NCI-H2029 treated with DMSO at 0.1 percent for 48 hours (cell line): ENCODE measurements around the gene EMC6.
"Not testable (repeated sequence)": the region's sequence is repeated elsewhere in the genome, so short reads cannot be mapped to it uniquely, and the experiment has no call there.

ENCODE experiments used
- DNase-seq: peaks from one replicate; lab custom pipeline; 2025; lab: John Stamatoyannopoulos, UW

Gene EMC6

DNA sequence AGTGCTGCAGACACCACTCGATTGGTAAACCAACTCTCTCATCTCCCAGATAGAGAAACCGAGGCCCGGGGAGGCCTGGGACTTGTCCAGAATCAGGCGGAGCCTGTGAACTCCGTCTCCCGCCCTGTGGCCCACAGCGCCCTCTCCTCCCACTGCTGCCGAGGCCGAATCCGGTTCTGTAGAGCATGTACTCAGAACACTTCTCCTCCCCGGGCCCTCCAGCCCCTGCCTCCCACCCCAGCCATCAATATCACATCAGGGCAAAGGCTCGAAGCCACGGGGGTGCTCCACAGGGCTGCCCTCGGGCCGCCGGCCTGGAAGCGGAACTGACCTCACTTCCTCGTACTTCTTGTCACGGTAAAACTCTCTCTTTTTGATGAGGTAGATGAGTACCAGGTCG is 13.0 kb downstream of the EMC6 start:
- no peak for DNase-seq

GRCh38 chr17:3682033-3682432 is 13.4 kb downstream of the EMC6 start:
- no peak for DNase-seq

DNA sequence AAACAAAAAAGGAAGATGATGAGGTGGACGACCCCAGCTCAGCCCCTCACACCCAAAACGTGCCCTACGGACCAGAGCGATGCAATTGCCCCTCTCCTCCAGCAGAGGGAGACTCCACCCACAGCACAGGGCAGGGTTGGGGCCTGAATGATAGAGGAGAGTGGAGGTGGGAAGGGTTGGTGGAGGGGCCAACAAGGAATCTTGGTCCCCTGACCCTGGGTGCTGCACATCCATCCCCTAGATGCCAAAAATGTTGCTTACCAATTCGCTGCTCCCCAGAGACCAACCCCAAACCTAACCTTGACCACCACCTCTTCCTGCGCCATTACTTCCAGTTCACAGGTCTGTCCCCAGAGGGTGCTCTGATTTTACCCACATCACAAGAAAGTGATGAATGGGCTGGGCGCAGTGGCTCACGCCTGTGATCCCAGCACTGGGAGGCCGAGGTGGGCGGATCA is 14.5 kb downstream of the EMC6 start:
- DNase-seq: no peak

GRCh38 chr17:3685174-3685573 is 16.6 kb downstream of the EMC6 start:
- DNase-seq: no peak

DNA sequence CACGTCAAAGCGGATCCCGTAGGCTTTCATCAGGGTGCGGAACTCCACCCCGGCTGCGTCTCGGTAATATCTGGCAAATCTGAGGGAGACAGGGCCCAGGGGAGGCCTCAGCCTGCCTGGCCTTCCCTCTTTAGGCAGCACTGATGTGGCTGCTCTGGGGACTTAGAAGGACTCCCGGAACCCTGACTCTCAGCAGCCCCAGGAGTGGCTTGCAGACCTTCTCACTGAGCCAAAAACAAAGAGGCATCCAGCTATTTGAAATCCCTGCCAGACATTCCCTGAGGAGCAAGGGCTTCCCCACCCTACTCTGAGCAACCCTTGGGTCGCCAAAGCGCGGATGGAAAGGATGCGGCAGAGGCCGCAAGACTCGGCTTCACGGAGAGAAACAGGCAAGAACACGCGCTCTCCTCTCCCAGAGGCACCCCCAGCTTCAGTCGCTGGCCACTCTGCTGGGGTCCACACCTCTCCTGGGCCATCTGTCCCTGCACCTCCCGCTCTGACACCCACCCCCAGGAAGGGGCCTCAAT is 19.5 kb downstream of the EMC6 start:
- DNase-seq: no peak

DNA sequence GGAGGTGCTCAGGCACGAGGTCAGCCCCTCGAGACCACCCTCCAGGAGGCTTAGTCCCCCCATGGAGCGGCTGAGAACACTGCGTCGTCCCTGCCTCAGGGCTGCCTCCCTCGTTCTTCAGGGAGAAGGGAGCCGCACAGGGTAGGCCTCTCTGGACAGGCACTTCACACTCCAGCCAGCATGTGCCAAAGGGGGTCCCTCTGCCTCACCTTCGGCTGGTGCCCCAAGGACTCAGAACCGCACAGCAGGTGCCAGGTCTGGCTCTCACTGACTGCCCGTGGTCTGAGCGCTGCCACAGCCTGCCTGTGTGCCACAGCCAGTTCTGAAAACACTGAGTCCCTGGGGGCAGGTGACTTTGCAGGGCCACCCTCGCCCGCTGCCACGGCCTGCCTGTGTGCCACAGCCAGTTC is 20.2 kb downstream of the EMC6 start:
- no peak for DNase-seq

DNA sequence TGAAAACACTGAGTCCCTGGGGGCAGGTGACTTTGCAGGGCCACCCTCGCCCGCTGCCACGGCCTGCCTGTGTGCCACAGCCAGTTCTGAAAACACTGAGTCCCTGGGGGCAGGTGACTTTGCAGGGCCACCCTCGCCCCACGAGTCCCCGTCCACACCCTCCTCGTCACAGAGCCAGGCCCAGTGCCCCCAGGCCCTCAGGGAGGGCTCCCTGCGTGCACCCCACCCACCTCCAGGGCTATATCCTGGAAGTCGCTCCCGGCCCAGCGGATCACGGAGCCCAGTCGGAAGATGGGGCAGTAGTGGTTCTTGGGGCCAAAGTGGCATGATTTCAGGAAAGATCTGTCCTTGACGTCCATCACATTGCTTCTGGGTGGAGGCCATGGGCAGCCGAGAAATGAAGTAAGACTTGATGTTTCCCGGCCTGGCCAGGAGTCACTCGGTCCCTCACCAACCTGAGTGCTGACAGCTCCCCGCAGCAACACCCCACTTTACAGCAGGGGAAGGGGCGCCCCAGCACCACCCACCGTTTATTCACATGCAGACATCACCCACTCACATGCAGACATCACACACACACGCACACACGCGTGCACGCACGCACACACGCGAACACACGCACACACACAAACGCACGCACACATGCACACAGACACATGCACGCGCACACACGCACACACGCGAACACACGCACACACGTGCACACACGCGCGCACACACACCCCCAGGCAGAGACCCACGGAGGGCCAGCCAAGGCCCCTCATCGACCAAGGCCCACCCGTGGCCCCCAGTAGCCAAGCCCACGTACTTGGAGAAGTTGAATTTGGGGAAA is 20.9 kb downstream of the EMC6 start:
- DNase-seq: no peak

- DNase-seq: no peak
These were observed 21.6 kb downstream of the EMC6 start for GRCh38 chr17:3690094-3690715.

- no peak for DNase-seq
These were observed 23.0 kb downstream of the EMC6 start for GRCh38 chr17:3691617-3692067.

- no peak for DNase-seq
These were observed 23.7 kb downstream of the EMC6 start for GRCh38 chr17:3692346-3692745.

GRCh38 chr17:3693141-3693540 is 24.5 kb downstream of the EMC6 start:
- DNase-seq: no peak

- DNase-seq: no peak
These were observed 25.2 kb downstream of the EMC6 start for GRCh38 chr17:3693829-3694231.

- no peak for DNase-seq
These were observed 26.6 kb downstream of the EMC6 start for GRCh38 chr17:3695129-3695722.

DNA sequence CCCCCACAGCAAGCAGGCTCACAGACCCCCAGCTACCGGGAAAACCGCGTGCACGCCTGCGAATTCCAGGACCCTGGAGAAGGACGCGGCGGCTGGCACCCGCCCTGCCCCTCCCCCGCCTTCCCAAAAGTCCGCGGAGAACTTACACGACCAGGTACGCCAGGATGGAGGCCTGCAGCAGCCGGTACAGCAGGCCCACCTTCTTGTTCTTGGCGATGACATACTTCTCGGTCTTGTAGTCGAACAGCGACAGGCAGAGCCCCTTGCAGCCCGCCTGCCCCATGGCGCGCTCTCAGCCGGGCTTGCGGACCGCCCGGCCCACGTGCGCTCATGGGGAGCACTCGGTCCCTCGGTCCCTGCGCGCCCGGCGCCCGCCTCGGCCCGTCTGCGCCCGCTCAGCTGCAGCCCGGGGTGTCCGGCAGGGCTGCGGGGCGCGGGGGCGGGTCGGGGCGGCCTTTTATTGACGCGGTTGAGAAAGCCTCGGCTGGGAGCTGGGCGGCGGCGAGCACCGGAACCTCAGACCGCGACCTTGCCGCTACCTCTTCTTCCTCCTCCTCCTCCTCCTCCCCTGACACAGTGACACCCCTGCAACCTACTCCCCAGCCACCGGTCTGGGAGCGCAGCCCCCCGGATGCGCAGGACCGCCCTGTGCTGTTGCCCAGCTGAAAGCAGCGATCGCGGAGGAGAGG is 27.3 kb downstream of the EMC6 start, which contains the start of gene P2RX5:
TSS of gene P2RX5 (minus strand) at position 433 of the 689 bp plus-strand sequence. CDS start at position 283, 150 bp downstream.
- no peak for DNase-seq

DNA sequence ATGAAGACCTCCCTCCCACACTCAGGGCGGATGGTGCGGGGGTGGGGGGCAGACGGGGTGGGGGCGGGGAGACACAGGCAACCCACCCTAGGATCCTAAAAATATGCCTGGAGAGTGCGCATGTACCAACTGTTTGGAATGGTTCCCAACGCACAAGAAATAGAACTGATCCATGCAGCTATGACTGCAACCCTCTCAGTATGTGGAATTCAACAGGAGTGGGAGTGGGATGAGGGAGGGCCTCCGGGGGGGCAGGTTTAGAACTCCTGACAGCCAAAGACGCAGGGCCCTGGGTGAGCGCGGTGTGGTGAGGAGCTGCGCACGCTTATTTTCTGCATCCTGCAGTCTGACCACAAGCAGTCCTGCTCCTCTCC is 28.5 kb downstream of the EMC6 start:
- no peak for DNase-seq

DNA sequence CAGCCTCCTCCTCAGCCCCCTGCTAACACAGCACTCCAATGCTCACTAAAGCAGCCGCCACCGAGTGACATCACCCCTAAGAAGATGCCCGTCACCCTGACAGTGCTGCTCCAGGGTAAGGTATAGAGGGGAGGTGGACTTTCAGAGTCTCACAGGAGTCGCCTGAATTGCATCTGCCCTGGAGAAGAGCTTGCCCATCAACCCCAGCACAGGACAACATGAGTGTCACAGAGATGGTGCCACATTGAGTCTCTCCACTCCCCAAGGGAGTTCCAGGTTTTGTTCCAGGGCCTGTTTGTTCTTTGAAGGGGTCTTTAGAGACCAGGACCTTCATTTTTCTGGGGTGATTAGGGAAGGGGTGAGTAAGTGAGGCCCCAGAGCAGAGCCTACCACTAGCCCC is 29.5 kb downstream of the EMC6 start:
- no peak for DNase-seq

- DNase-seq: no peak
These were observed 31.3 kb downstream of the EMC6 start for GRCh38 chr17:3699951-3700350.

DNA sequence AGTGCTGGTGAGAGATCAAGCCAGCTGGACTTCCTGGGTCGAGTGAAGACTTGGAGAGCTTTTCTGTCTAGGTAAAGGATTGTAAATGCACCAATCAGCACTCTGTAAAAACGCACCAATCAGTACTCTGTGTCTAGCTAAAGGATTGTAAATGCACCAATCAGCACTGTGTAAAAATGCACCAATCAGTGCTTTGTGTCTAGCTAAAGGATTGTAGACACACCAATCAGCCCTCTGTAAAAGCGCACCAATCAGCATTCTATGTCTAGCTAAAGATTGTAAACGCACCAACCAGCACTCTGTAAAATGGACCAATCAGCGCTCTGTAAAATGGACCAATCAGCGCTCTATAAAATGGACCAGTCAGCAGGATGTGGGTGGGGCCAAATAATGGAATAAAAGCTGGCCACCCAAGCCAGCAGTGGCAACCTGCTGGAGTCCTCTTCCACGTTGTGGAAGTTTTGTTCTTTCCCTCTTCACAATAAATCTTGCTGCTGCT is 33.5 kb downstream of the EMC6 start:
- not testable (repeated sequence) for DNase-seq

DNA sequence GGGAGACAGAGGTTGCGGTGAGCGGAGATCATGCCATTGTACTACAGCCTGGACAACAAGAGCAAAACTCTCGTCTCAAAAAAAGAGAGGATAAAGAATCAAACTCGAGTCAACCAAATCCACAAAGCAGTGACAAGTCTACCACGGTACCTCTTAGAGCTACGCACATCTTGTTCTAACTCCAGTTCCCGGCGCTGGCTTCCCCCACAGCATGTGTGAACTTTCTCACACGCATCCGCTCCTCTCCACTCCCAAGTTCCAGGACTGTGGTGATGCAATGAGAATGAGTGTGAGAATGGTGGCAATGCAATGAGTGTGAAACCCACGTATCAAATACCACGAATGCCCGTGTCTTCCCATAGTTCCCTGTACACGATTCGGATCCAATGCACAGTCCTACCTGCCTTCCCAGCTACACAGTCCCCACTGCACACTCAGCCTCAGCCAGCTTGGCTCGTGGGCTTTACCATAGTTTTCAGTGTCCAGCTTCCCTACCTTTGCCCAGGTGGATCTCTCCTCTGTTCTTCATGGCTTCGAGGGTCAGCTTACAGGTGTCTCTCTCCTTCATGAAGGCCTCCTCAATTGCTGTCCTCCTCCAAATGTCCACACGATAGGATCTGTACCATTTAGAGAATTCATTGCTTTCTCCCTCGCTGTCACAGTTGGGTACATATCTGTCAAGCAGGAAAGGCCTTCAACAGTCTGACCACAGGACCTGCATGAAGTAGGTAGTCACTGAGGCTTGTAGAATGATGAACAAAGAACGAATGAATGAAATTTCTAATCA is 36.5 kb downstream of the EMC6 start:
- no peak for DNase-seq

DNA sequence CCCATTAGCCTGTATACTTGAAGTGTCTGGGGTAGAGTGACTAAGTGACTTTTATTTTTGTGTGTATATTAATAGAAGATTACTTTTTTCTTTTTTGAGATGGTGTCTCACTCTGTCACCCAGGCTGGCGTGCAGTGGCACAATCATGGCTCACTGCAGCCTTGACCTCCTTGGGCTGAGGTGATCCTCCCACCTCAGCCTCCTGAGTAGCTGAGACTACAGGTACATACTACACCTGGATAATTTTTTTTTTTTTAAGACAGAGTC is 37.0 kb downstream of the EMC6 start:
- not testable (repeated sequence) for DNase-seq

DNA sequence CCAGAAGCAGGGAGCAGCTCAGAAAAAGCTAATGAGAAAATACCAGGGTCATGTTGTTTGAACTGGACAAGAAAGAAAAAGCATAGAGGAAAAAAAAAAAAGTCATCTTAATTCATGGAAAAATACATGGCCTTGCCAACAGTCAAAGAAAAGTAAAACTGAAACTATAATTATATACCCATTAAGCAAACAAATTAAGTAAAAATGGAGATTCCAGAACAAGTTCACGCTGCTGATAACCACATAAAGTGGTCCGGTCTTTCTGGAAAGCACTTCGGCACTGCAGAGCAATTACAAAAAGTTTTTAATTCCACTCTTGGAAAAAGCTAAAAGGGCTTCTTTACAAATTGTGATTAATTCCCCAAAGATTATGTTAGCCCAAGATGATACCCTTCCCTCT is 39.8 kb downstream of the EMC6 start:
- no peak for DNase-seq
